HepG2 (cell line): ENCODE measurements around the gene COL8A1. TPM values are rescaled to one million over a fixed set of nuclear protein-coding genes. Genes with fewer than 3 reads are reported as not detected.

Experiments
- ATF5 ChIP-seq: sonication (generic); formaldehyde crosslinking; IDR thresholded peaks from 2 replicates; pipeline ENCODE4 v1.4.0; 2020; ENCODE audit warnings: mild to moderate bottlenecking, low read depth, missing genetic modification reagents
- BCL6 ChIP-seq: IDR thresholded peaks from 2 replicates; pipeline ENCODE4 v1.6.1; 2016; ENCODE audit warnings: missing genetic modification reagents, missing compliant biosample characterization
- EP300 ChIP-seq, 3 experiments: sonication (generic) in 1 of 3; formaldehyde crosslinking in 1 of 3; IDR thresholded peaks; 2 replicates each; pipeline versions ENCODE4 v1.5.1 to v1.6.1; 2011 to 2020; ENCODE audit warnings: low read depth in 2 of 3, low read length in 2 of 3, borderline replicate concordance in 1 of 3, improper control_type of control experiment in 1 of 3, mild to moderate bottlenecking in 1 of 3, missing genetic modification reagents in 1 of 3, moderate library complexity in 1 of 3
- HOXA9 ChIP-seq: sonication (generic); formaldehyde crosslinking; IDR thresholded peaks from 2 replicates; pipeline ENCODE4 v1.8.1; 2022; ENCODE audit warnings: missing genetic modification reagents, mild to moderate bottlenecking, moderate library complexity, borderline replicate concordance
- KDM4B ChIP-seq: sonication (generic); formaldehyde crosslinking; IDR thresholded peaks from 2 replicates; pipeline ENCODE4 v1.4.0; 2020; ENCODE audit warnings: missing genetic modification reagents
- MAFG ChIP-seq: sonication (generic); formaldehyde crosslinking; IDR thresholded peaks from 2 replicates; pipeline ENCODE4 v1.5.1; 2020; ENCODE audit warnings: mild to moderate bottlenecking, missing genetic modification reagents
- MTF2 ChIP-seq: sonication (generic); formaldehyde crosslinking; IDR thresholded peaks from 2 replicates; pipeline ENCODE4 v1.5.0; 2020; ENCODE audit warnings: missing genetic modification reagents, borderline replicate concordance
- ONECUT2 ChIP-seq: sonication (generic); formaldehyde crosslinking; IDR thresholded peaks from 2 replicates; pipeline ENCODE4 v1.4.0; 2020; ENCODE audit warnings: missing genetic modification reagents
- RAD21 ChIP-seq: fragments of 450-650 bp; formaldehyde crosslinking; IDR thresholded peaks from 2 replicates; pipeline ENCODE4 v1.5.0; 2020; ENCODE audit warnings: mild to moderate bottlenecking
- RBAK ChIP-seq: sonication (generic); formaldehyde crosslinking; IDR thresholded peaks from 2 replicates; pipeline ENCODE4 v1.5.1; 2020; ENCODE audit warnings: mild to moderate bottlenecking, missing genetic modification reagents
- SIN3A ChIP-seq: IDR thresholded peaks from 2 replicates; pipeline ENCODE4 v1.6.1; 2011; ENCODE audit warnings: low read depth, mild to moderate bottlenecking, control low read depth, low read length, borderline replicate concordance
- SSRP1 ChIP-seq: IDR thresholded peaks from 2 replicates; pipeline ENCODE4 v1.6.1; 2016; ENCODE audit warnings: control low read depth
- U2AF2 ChIP-seq: fragments of 200-400 bp; formaldehyde crosslinking; IDR thresholded peaks from 2 replicates; pipeline ENCODE4 v1.6.1; 2017; ENCODE audit warnings: low read depth, mild to moderate bottlenecking, low read length
- ZNF253 ChIP-seq: sonication (generic); formaldehyde crosslinking; IDR thresholded peaks from 2 replicates; pipeline ENCODE4 v1.8.0; 2022; ENCODE audit warnings: mild to moderate bottlenecking, missing genetic modification reagents, borderline replicate concordance
- ZNF33B ChIP-seq: sonication (generic); formaldehyde crosslinking; IDR thresholded peaks from 2 replicates; pipeline ENCODE4 v1.5.1; 2020; ENCODE audit warnings: mild to moderate bottlenecking, missing genetic modification reagents
- ZNF589 ChIP-seq: sonication (generic); formaldehyde crosslinking; conservative IDR thresholded peaks from 2 replicates; pipeline ENCODE4 v1.8.0; 2022; ENCODE audit warnings: mild to moderate bottlenecking, moderate library complexity, missing genetic modification reagents
- polyA plus RNA-seq, 8 experiments: library from polyadenylated mRNA; depleted of rRNA in 3 of 8; stranded (reverse) in 7 of 8; unstranded in 1 of 8; fragments of >200 nt; fragmentation: Illumina TruSeq in 4 of 8; extraction: Trizol in 4 of 8; gene quantifications; 2 replicates each; pipeline versions ENCODE4 v1.2.1 to v1.2.3, GENCODE V29; 2011 to 2016; ENCODE audit warnings: low read depth in 4 of 8, missing spikeins in 1 of 8, mixed read lengths in 1 of 8; ENCODE audit not compliant: insufficient read depth in 1 of 8
- total RNA-seq, 5 experiments: library from RNA; depleted of rRNA; stranded (reverse); fragments of >200 nt; fragmentation: Illumina TruSeq; extraction: Trizol; gene quantifications; 2 replicates each; pipeline ENCODE4 v1.2.3, GENCODE V29; 2016; ENCODE audit warnings: low read depth in 1 of 5
- TF ChIP-seq, protein P1 (sequence below): sonication (generic); formaldehyde crosslinking; IDR thresholded peaks from 2 replicates; pipeline ENCODE4 v1.9.0; 2021; ENCODE audit warnings: missing genetic modification reagents, borderline replicate concordance
- TF ChIP-seq, protein P2 (sequence below): IDR thresholded peaks from 2 replicates; pipeline ENCODE4 v1.6.1; 2018; ENCODE audit warnings: missing genetic modification reagents
- TF ChIP-seq, protein P3 (sequence below): sonication (generic); formaldehyde crosslinking; IDR thresholded peaks from 2 replicates; pipeline ENCODE4 v1.5.1; 2020; ENCODE audit warnings: missing genetic modification reagents, mild to moderate bottlenecking, borderline replicate concordance
- TF ChIP-seq, protein P4 (sequence below): sonication (generic); formaldehyde crosslinking; IDR thresholded peaks from 2 replicates; pipeline ENCODE4 v1.4.0; 2020; ENCODE audit warnings: missing genetic modification reagents, mild to moderate bottlenecking, borderline replicate concordance

Gene COL8A1
- total and polyA plus RNA-seq, 2 of the 13 experiments (the other 11 are each of a cell fraction or from before 2014, with no cell fraction given) = not detected

DNA sequence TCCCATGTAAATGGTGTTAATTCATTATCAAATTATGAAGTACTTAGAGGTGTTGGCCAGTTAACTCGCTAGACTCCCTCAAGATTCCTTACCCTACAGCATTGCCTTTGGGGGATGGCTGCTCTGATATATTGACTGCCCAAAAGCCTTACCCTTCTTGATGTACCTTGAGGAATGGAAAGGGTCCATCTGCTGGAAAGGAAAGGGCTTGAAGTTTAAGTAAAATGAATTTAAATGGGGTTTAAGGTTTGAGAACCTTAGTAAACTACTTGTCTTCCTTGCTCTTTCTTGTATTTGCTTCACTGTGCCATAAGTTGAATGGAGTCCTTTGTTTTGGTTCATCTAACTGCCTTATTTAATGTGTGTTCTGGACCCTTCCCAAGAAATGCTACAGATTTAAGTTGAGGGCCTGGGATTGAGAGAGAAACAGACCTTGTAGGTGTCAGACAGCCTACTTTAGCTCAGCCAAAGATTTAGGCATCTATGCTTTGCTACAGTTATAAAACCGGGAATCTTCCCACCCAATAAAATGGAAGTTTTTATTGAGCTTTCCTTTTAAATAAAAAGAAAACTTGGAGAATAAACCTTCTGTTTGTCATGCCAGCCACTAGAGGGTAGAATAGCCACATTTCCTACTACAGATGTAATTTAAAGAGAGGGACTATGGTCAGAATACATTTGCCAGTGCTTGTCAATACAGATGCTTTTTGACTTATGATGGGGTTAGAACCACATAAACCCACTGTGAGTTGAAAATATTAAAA, 204.6 kb downstream of the COL8A1 start (continued):
- no peak for TF ChIP-seq KDM4B (CRISPR knock-in tag)
- TF ChIP-seq HOXA9 (CRISPR knock-in tag) = no peak
- no peak for TF ChIP-seq BCL6 (CRISPR knock-in tag)
- no peak for TF ChIP-seq EP300 (IDR thresholded peaks at IDR 0.05; ENCODE audit: low read depth in 2 of 2, low read length in 2 of 2)
- TF ChIP-seq EP300 (CRISPR knock-in tag; IDR thresholded peaks at IDR 0.05; ENCODE audit: borderline replicate concordance) = no peak
- TF ChIP-seq ATF5 = no peak
- TF ChIP-seq SSRP1 (CRISPR knock-in tag) = no peak
- TF ChIP-seq RBAK = no peak
- TF ChIP-seq ZNF253 (CRISPR knock-in tag) = no peak
- TF ChIP-seq, protein P1, sequence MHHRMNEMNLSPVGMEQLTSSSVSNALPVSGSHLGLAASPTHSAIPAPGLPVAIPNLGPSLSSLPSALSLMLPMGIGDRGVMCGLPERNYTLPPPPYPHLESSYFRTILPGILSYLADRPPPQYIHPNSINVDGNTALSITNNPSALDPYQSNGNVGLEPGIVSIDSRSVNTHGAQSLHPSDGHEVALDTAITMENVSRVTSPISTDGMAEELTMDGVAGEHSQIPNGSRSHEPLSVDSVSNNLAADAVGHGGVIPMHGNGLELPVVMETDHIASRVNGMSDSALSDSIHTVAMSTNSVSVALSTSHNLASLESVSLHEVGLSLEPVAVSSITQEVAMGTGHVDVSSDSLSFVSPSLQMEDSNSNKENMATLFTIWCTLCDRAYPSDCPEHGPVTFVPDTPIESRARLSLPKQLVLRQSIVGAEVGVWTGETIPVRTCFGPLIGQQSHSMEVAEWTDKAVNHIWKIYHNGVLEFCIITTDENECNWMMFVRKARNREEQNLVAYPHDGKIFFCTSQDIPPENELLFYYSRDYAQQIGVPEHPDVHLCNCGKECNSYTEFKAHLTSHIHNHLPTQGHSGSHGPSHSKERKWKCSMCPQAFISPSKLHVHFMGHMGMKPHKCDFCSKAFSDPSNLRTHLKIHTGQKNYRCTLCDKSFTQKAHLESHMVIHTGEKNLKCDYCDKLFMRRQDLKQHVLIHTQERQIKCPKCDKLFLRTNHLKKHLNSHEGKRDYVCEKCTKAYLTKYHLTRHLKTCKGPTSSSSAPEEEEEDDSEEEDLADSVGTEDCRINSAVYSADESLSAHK (CRISPR knock-in tag) = no peak
- TF ChIP-seq, protein P2, sequence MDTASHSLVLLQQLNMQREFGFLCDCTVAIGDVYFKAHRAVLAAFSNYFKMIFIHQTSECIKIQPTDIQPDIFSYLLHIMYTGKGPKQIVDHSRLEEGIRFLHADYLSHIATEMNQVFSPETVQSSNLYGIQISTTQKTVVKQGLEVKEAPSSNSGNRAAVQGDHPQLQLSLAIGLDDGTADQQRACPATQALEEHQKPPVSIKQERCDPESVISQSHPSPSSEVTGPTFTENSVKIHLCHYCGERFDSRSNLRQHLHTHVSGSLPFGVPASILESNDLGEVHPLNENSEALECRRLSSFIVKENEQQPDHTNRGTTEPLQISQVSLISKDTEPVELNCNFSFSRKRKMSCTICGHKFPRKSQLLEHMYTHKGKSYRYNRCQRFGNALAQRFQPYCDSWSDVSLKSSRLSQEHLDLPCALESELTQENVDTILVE (CRISPR knock-in tag) = no peak
- no peak for TF ChIP-seq ZNF33B (CRISPR knock-in tag)
- peak; percentile 55; the same call in 1 of the 2 replicates for TF ChIP-seq RAD21 (CRISPR knock-in tag)
- no peak for TF ChIP-seq MAFG (CRISPR knock-in tag)
- TF ChIP-seq, protein P3, sequence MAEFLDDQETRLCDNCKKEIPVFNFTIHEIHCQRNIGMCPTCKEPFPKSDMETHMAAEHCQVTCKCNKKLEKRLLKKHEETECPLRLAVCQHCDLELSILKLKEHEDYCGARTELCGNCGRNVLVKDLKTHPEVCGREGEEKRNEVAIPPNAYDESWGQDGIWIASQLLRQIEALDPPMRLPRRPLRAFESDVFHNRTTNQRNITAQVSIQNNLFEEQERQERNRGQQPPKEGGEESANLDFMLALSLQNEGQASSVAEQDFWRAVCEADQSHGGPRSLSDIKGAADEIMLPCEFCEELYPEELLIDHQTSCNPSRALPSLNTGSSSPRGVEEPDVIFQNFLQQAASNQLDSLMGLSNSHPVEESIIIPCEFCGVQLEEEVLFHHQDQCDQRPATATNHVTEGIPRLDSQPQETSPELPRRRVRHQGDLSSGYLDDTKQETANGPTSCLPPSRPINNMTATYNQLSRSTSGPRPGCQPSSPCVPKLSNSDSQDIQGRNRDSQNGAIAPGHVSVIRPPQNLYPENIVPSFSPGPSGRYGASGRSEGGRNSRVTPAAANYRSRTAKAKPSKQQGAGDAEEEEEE (CRISPR knock-in tag) = no peak
- TF ChIP-seq, protein P4, sequence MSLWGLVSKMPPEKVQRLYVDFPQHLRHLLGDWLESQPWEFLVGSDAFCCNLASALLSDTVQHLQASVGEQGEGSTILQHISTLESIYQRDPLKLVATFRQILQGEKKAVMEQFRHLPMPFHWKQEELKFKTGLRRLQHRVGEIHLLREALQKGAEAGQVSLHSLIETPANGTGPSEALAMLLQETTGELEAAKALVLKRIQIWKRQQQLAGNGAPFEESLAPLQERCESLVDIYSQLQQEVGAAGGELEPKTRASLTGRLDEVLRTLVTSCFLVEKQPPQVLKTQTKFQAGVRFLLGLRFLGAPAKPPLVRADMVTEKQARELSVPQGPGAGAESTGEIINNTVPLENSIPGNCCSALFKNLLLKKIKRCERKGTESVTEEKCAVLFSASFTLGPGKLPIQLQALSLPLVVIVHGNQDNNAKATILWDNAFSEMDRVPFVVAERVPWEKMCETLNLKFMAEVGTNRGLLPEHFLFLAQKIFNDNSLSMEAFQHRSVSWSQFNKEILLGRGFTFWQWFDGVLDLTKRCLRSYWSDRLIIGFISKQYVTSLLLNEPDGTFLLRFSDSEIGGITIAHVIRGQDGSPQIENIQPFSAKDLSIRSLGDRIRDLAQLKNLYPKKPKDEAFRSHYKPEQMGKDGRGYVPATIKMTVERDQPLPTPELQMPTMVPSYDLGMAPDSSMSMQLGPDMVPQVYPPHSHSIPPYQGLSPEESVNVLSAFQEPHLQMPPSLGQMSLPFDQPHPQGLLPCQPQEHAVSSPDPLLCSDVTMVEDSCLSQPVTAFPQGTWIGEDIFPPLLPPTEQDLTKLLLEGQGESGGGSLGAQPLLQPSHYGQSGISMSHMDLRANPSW = no peak
- TF ChIP-seq ZNF589 = no peak
- no peak for TF ChIP-seq ONECUT2 (CRISPR knock-in tag)
- no peak for TF ChIP-seq SIN3A
- no peak for TF ChIP-seq U2AF2
- no peak for TF ChIP-seq MTF2 (CRISPR knock-in tag)
